GM18498 (cell line): ENCODE data around the gene CD200.

Experiments used
- ATAC-seq: cut with Tn5 transposase; IDR thresholded peaks from one replicate; pipeline ENCODE4 v1.9.1; 2021; ENCODE audit warnings: mild to moderate bottlenecking, moderate library complexity; ENCODE audit not compliant: unreplicated experiment

CD200 gene

DNA sequence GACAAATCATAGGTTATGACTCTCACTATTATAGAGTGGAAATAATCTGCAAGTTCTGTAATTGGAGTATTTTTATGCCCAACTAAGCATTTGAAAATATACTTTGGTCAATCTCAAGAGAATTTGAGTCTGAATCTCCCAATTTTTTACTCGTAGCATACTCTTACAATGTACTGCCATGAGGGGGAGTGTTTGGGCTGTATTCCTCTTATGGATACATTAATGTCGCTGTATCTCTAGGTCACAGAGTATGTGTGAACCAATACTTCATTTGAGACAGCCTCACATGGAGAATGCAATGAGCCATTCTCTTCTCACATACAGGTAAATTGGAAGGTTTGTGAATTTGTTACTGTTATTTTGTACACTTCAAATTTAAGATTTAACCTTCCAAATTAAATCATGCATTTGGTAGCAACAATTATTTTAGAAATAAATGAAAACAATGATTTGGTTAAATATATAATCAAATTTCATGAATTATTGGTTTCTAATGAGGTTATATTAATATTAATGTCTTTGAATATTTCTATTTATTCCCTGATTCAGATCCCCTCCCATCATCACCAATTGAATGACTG, 5.5 kb upstream of the CD200 start:
- ATAC-seq = peak; percentile 95

DNA sequence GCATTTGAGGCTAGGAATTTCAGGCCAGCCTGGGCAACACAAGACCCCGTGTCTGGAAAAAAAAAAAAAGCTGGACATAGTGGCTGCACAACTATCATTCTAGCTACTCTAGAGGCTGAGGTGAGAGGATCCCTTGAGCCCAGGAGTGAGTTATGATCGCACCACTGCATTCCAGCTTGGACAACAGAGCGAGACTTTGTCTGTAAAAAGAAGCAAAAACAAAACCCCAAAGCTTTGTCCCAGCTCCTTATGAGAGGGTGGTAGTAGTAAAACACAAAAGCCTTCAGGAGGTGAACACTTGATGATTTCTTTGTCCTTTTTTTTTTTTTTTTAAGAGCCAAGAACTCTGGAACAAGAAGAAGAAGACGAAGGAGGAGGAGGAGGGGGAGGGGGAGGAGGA, 1.1 kb upstream of the CD200 start:
- ATAC-seq = no peak

DNA sequence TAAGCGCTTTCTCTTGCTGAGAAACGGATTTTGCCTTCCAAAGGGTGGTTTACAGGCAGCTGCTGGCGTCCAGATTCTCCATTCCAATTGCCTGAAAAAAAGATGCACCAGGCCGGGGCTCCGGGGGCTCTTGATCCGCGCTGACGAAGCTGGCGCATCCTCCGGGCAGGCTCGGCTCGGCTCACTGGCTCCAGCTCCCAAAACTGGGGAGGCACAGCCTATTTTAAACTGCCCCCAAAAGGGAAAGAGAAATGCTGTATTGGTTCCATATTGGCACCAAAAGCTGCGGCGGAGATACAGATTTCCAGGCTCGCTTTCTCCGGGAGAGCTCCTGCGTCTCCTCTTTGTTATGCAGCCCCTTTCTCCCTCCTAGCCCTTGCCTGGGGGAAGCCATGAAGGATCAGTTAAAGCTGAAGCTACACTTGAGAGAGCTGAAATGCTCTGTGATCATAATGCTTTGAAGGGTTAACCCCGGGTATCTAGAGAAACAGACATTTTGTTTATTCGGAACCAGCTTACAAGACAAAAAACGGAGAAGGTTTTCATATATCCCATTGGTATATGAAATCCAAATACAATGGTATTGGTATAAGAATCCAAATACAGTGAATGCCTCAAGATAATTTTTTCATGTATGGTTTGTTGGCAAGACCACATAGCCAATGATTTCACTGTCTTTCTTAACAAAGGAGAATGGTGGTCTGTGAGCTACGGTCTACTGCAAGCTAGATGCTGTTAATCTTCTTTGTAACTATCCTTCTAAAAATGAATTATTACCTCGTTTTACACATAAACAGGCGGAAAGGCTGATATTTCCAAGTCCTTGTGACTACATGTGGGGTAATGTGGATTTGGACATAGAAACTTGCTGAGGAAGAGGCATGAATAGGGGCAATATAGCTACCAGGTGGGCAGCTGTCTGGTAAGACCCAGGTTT, 693 bp downstream of the CD200 start:
- peak; percentile 53 for ATAC-seq

DNA sequence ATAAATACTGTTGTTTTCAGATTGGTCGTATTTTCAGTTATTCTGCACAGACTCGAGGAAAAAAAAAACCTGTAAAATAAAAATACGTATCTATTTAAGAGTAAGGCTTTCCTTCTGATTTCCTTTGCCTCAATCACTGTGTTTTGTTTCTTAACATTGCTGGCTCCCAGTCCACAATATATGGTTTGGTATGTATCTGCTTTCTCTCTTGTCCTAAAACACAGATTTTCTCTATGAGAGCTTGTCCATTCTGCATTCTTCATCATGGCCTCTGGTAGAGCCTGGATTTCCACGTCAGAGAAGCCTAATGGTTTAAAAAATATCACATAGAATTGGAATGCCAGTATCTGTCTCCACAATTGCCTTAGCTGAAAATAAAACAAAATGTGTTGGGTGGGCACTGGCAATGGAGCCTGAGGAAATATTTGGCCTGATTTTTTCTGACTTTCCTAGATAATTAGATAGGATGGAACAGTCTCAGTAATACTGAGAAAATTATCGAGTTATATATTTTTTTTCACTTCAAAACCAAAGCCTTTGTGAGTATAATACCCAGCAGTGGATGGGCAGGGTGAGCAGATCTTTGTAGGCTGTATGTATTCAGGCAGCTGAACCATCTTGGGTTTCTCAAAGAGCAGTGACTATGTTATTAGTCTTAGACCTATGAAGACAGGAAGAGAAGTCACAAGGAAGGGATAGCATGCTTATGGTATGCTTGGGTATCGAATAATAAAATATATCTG, 1.9 kb downstream of the CD200 start:
- ATAC-seq = no peak

DNA sequence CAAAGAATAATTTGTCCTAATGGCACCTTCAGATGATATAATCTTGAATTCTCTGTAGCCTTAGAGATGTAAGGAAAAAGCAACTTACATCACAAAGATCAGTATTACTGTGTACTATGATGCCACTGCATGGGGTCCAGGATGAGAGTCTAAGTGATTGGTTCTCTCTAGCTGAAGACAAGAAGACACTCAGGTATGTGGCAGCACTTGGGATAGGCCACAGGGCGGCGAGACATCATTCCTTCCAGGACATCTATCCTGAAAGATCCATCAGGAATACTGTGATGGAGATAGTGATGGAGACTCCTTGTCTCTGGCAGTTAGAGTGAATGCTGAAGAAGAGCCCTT, 2.5 kb downstream of the CD200 start:
- no peak for ATAC-seq

DNA sequence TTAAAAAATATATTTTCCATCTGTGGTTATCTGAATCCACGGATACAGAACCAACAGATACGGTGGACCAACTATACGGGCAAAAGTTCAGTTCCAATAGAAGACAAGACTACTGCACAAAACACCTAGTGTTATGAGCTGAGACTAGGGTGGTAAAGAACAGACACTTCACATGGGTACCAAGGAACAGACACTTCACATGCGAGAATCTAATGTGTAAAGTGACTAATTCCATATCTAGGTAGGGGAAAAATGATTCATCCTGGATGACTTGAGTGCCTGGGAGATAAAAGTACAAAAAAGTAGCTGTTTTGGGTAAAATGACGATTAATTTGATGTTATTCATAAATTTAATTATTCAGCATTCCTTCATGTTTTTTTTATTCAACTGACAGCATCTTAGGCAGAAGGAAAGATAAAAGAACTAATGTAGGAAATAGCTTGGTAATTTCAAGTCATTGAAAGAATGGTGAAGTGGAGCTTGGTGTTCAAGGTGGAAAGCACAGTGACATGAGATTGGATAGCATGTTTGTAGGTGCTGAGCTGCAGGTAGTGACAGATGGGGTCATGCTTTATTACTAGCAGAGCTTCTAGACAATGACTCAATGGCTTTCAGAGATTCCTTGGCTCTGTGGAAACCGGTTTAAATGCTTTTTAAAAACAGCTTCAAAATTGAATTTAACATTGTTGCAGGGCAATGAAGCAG, 5.2 kb downstream of the CD200 start:
- no peak for ATAC-seq

DNA sequence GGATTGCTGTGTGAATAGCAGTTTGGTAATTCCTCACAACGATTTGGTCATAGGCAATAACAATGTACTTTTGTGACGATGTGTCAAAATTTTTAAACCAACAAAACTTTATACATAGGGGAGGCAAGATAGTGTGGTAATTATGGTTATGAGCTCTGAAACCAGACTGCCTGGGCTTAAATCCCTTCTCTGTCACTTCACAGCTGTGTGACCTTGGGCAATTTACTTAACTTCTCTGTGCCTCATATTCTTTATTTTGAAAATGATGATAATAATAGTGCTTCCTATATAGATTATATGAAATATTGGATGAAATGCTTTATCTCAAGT, 5.7 kb downstream of the CD200 start:
- no peak for ATAC-seq

DNA sequence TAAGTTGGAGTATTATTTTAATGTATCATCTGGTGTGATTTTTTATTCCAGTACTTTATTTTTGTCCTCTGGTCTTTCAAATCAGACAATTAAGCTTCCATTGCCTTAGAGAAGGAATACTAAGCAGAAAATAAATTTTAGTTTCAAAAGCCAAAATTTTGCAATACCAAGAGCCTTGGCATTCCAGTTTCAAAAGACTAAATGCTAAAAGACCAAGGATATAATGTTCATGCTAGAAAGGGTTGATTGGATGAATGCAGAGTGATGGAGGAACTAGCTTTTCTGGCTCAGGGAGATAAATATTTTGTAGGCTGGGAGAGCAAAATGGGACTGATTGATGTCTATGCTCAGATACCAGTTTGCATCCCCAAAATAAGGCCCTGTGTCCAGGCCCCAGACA, 6.2 kb downstream of the CD200 start:
- ATAC-seq = no peak

DNA sequence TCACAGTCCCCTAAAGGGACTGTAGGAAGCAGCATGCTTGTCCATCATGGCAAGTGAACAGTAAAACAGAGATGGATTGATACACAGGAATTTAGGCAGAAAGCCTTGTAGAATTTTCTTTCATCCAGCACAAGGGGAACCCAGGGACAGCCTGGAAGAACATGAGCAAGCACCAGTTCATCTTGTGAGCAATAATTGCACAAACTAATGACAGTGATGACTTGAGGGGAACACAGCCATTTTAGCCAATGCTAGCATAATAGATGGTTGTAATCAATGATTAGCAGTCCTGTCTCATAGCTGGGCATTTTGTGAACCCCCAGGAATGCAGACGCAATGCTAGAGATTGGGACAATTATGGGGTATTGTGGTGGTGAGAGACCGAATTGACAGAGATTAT, 6.7 kb downstream of the CD200 start:
- no peak for ATAC-seq

DNA sequence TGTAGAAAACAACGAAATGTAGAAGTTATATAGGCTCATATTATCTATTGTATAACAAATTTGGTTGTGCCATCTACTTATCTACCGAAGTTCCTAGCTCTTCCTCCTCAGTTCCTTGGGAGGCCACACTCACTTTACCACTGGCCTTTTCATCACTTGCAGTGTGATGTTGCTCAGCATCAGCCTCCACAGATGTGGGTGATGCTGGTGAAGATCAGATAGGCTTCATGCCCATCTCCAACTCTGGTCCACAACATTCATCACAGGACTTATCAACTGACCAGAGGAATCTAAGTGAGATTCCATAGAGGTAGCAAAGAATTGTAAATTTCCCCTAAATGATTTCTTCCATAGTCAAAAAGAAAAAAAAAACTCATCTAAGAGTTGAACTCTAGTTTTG, 8.4 kb downstream of the CD200 start:
- no peak for ATAC-seq

DNA sequence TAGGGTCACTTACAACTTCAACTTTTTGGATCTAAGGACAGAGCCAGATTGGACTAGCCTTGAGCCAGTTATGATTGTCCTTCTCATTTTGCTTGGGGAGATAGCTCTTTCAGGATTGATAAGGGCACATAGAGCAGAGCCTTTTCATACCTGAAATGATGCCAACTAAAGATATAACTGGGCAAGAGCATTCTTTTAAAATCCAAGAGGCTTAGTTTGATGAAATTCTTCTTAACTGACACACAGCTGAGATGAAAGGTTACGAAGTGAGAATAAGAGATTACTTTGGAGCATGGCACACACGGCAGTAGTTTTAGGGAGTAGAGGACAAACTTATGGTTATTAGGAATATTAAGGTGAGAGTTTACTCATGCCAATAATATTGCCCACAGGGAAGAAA, 12.7 kb downstream of the CD200 start:
- ATAC-seq = no peak

DNA sequence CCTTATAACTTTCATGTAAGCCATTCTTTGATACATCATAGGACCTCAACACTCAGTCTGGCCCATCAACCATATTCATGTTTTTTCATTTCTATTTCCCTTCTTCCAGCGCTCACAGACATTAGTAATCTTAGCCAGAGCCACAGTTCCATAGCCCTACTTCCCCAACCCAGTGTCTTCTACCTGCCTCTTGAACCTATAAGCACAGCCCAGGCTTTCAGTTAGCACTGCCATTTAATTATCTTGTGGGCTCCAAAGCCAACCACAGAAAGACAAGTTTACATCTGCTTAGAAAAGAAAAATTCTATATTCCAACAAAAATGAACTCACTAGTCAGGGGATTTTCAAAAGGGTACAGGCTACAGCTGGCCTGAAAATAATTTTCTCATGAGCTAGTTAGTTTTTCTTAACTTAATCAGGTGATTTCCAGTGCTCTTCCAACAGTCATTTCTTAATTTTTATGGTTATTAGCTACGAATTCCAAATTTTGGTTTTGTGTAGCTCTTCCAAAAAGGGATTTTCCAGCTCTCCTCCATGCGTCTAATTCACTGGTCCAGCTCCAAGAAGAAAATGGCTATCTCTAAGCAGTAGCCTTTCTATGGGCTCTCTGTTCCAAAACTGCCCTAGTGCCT, 13.7 kb downstream of the CD200 start:
- ATAC-seq = no peak

DNA sequence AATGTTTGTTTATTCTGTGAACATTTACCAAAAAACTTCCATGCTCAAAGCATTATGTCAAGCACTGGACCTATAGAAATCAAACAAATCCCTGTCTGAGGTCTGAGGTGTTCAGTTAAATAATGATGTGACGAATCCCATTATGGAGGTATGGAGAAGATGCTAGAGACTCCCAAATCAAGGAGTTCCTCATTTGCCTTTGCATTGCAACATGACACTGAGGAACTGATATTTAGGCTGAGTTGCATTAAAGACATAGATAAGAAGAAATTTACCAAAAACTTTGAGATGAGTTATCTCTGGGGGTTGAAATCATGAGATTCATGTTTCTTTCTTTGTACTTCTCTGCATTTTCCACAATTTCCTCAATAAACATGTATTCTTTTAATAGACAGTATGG, 16.0 kb downstream of the CD200 start:
- no peak for ATAC-seq

DNA sequence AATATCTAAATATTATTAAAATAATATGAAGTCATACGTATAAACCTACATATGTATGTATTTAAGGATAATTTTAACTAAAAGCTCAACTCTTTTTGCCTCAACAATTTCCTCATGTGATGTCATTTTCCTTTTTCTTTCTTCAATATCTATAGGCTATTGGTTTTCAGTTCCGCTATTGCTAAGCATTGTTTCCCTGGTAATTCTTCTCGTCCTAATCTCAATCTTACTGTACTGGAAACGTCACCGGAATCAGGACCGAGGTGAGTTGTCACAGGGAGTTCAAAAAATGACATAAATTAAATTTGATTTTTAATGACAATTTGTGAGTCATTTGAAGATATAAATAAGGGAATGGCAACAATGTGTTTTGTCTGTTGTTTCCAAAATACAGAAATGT, 16.6 kb downstream of the CD200 start:
- ATAC-seq = no peak

DNA sequence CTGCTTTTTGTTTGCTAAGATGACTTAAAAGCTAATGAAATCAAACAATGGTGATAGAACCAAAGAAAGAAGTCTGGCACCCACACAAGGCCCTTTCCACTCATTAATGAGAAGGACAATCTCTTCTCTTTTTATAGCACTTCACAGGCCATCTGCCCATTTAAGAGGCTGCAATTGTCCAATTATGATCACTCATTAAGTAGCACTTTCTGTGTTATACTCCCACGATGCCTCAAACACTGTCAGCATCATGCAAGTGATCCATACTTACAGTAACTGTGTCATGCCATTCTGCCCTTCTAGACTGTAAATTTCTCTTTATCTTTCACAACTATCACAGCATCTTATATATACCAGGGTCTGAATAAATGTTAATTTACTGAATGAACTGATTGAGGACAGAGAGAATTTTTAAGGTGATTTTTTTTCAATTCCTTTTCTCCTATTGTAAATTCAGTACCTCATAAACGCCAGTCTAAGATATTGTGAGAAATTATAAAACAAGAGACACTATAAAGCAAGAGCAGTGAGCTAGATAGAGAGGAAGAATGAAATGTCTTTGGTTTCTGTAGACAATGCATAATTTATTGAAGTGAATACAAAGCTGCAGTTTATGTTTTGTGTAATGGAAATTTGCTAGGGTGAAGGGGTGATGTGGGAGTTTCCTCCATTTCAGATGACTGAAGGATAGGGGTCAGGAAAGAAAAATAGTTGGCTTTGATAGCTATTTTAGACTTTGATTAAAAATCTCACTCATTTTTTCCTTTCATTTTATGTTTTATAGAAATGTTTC, 17.3 kb downstream of the CD200 start:
- no peak for ATAC-seq

DNA sequence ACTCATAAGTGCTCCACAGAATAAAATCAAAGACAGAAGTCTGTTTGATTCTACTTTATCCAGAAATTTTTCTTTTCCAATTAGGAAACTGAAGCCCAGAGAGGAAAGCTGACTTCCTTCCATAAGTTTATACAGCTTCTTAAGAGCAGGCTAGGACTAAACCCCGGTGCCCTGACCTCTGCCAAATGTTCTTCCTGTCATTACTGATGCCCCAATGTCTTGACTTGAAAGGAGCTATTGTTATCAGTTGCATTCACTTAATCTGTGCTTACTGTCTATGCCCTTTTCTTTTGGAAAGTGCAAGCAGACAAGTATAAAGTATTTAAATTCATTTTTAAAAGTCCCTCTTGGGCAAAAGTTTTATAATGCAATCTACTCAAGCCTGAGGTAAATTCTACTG, 18.1 kb downstream of the CD200 start:
- no peak for ATAC-seq

DNA sequence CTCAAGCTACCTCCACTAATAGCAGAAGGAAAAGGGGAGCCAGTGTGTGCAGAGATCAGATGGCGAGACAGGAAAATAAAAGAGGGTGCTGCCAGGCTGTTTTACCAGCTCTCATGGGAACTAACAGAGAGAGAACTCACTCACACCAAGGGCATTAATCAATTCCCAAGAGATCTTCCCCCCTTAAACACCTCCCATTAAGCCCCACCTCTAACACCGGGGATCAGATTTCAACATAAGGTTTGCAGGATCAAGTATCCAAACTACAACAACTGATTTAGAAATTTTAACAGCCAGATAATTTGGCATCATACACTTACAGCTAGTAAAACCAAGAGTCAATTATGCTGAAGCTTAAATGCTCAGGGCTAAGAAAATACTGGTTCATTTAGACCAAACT, 18.9 kb downstream of the CD200 start:
- no peak for ATAC-seq

DNA sequence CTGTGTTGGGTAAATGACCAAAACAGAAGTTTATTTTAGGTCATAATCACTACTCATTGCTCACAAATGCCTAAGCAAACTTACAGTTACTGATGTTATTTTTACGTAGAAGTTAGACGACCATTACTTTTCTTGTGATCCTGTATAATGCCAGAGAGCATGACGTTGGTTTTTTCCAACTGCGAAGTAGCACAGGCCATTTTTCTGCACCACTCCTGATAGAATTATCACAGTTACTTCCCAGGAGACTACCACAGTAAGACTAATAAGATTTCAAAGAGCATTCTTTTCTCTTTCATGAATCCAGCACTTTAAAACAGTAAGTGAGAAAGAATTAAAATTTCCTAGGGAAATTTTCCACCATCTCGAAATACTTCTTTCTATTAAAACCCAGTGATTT, 19.8 kb downstream of the CD200 start:
- no peak for ATAC-seq

DNA sequence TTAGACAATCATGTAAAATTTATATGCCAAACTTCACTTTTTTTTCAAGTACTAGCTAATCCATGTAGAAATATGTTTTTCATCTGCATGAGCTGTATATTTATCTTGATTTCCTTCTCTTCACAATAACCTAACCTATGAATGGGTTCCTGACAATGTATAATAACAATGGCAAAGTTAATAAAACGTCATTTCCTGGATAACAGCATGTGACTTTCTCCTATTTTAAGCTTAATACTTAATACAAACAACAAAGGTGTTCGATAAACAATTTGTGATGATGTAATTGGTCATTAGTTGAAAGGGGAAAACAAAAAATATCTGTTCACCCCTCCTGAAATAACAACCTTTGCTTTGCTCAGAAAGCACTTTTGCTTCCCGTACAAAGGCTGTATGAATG, 20.4 kb downstream of the CD200 start:
- ATAC-seq = no peak

DNA sequence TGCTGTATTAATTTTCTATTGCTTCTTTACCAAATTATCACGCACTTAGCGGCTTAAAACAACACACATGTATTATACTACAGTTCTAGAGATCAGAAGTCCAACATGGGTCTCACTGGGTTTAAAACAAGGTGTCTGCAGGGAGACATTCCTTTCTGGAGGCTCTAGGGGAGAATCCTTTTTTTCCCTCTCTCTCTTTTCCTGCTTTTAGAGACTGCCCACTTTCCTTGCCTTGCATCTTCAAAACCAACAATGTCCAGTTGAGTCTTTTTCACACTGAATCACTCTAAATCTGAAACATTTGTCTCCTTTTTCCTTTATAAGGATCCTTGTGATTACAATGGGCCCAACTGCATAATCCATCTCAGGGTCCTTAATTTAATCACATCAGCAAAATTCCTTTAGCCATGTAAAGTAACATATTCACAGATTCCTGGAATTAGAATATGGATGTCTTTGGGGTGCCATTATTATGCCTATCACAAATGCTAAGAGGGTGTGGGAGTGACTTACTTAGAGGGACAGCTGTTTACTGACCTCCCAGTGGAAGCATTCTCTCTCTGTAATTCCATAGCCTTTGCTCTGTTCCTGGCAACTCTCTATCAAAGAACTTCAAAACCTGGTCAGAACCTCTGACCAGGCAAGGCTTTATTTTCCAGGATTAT, 21.8 kb downstream of the CD200 start:
- ATAC-seq = no peak
